ENCODE results near the gene KCNH1.

Gene KCNH1

GRCh38 chr1:210801501-210801900 lies 332.4 kb downstream of the KCNH1 start:
- TF ChIP-seq CTCF (IDR thresholded peaks at IDR 0.05; ENCODE audit: control insufficient read depth, extremely low read depth, insufficient read depth): no peak
- no peak overlapping the region for H3K4me3 ChIP-seq (ENCODE audit: low read depth, low read length)
- DNase-seq (ENCODE audit: low read depth): no peak

- no peak for TF ChIP-seq CTCF (IDR thresholded peaks at IDR 0.05; ENCODE audit: control insufficient read depth, extremely low read depth, insufficient read depth)
- DNase-seq (ENCODE audit: low read depth): no peak
These were observed 333.2 kb downstream of the KCNH1 start for GRCh38 chr1:210800756-210801155.

GRCh38 chr1:210800301-210800700 lies 333.6 kb downstream of the KCNH1 start:
- peak; percentile 6 for DNase-seq (ENCODE audit: low read depth)
- H3K4me3 ChIP-seq (ENCODE audit: low read depth, low read length): no peak overlapping the region
- no peak for TF ChIP-seq CTCF (IDR thresholded peaks at IDR 0.05; ENCODE audit: control insufficient read depth, extremely low read depth, insufficient read depth)

More at GRCh38 chr1:210800756-210801155, 333.2 kb downstream of the KCNH1 start:
- no peak overlapping the region for H3K4me3 ChIP-seq (ENCODE audit: low read depth, low read length)

GRCh38 chr1:210797422-210797821 lies 336.5 kb downstream of the KCNH1 start:
- TF ChIP-seq CTCF (IDR thresholded peaks at IDR 0.05; ENCODE audit: control insufficient read depth, extremely low read depth, insufficient read depth): no peak
- DNase-seq (ENCODE audit: low read depth): no peak
- H3K4me3 ChIP-seq (ENCODE audit: low read depth, low read length): no peak overlapping the region

GRCh38 chr1:210796421-210796820 lies 337.5 kb downstream of the KCNH1 start:
- TF ChIP-seq CTCF (IDR thresholded peaks at IDR 0.05; ENCODE audit: control insufficient read depth, extremely low read depth, insufficient read depth): no peak
- H3K4me3 ChIP-seq (ENCODE audit: low read depth, low read length): no peak overlapping the region
- DNase-seq (ENCODE audit: low read depth): no peak

GRCh38 chr1:210794445-210794844 lies 339.5 kb downstream of the KCNH1 start:
- no peak for DNase-seq (ENCODE audit: low read depth)
- no peak overlapping the region for H3K4me3 ChIP-seq (ENCODE audit: low read depth, low read length)
- no peak for TF ChIP-seq CTCF (IDR thresholded peaks at IDR 0.05; ENCODE audit: control insufficient read depth, extremely low read depth, insufficient read depth)

GRCh38 chr1:210792250-210793102 lies 341.5 kb downstream of the KCNH1 start:
- no peak for DNase-seq (ENCODE audit: low read depth)
- no peak for TF ChIP-seq CTCF (IDR thresholded peaks at IDR 0.05; ENCODE audit: control insufficient read depth, extremely low read depth, insufficient read depth)
- no peak overlapping the region for H3K4me3 ChIP-seq (ENCODE audit: low read depth, low read length)

All from LNCaP clone FGC (cell line).